H1 (cell line): ENCODE measurements around the gene PREX1. TPM values are rescaled to one million over a fixed set of nuclear protein-coding genes. Genes with fewer than 3 reads are reported as not detected.

ENCODE experiments used
- CTCF ChIA-PET: fragments of 300-600 bp; sonication (Branson Sonifier 250); formaldehyde crosslinking; loops from one replicate; lab custom pipeline; 2021; ENCODE audit not compliant: partially characterized antibody; lab: Charles Lee
- POLR2A ChIA-PET: fragments of 300-600 bp; sonication (Branson Sonifier 250); formaldehyde crosslinking; loops from one replicate; lab custom pipeline; 2021; ENCODE audit warnings: inconsistent platforms; ENCODE audit not compliant: partially characterized antibody; lab: Charles Lee
- DNase-seq, 2 experiments: peaks; one replicate each; pipeline versions ENCODE4 v3.0.0 to v3.0.0-alpha.2; 2010 to 2022; ENCODE audit warnings: low spot score in 2 of 2, low read depth in 1 of 2, mixed read lengths in 1 of 2
- FAIRE-seq: peaks from 2 replicates; lab custom pipeline; 2011; peaks lifted over from hg19 to GRCh38; lab: Jason Lieb, UNC
- H2AFZ ChIP-seq: 2 replicates; pipeline ENCODE4 v1.8.1; 2012; ENCODE audit warnings: low read length, inconsistent platforms
- H2AK5ac ChIP-seq: 2 replicates; pipeline ENCODE4 v1.6.1; 2013; ENCODE audit warnings: low read depth, low read length
- H2BK120ac ChIP-seq: replicated peaks from 2 replicates; pipeline ENCODE3; 2013; ENCODE audit warnings: low read depth, low read length, inconsistent platforms
- H2BK12ac ChIP-seq: 2 replicates; pipeline ENCODE4 v1.6.1; 2013; ENCODE audit warnings: low read depth, low read length
- H2BK15ac ChIP-seq: 2 replicates; pipeline ENCODE4 v1.6.1; 2013; ENCODE audit warnings: low read length
- H2BK20ac ChIP-seq: 2 replicates; pipeline ENCODE4 v1.6.1; 2013; ENCODE audit warnings: low read length
- H2BK5ac ChIP-seq: 2 replicates; pipeline ENCODE4 v1.6.1; 2013; ENCODE audit warnings: low read depth, low read length
- H3K14ac ChIP-seq: 2 replicates; pipeline ENCODE4 v1.6.1; 2013; ENCODE audit warnings: inconsistent platforms; ENCODE audit not compliant: insufficient read length
- H3K18ac ChIP-seq: 2 replicates; pipeline ENCODE4 v1.6.1; 2013; ENCODE audit warnings: low read length; ENCODE audit errors: extremely low read depth
- H3K23ac ChIP-seq: 2 replicates; pipeline ENCODE4 v1.6.1; 2013; ENCODE audit warnings: inconsistent platforms; ENCODE audit not compliant: insufficient read length
- H3K23me2 ChIP-seq: 2 replicates; pipeline ENCODE4 v1.6.1; 2013; ENCODE audit warnings: low read depth, low read length
- H3K27ac ChIP-seq: 2 replicates; pipeline ENCODE4 v1.6.1; 2011; ENCODE audit warnings: low read depth, low read length, inconsistent platforms
- H3K27me3 ChIP-seq, 4 experiments: replicated peaks in 1 of 4; 1 replicate in 1 of 4; 2 replicates in 3 of 4; pipeline versions ENCODE4 v1.6.1 to v1.8.1; 2011 to 2013; ENCODE audit warnings: low read length in 3 of 4, mild to moderate bottlenecking in 3 of 4, inconsistent platforms in 2 of 4, mixed read lengths in 2 of 4, moderate library complexity in 1 of 4; ENCODE audit not compliant: control insufficient read depth in 3 of 4, insufficient read depth in 3 of 4; ENCODE audit errors: extremely low read depth in 1 of 4
- H3K36me3 ChIP-seq, 4 experiments: 2 replicates each; pipeline versions ENCODE4 v1.6.1 to v1.8.1; 2011 to 2013; ENCODE audit warnings: mild to moderate bottlenecking in 4 of 4, low read length in 3 of 4, moderate library complexity in 2 of 4, control low read depth in 1 of 4, inconsistent platforms in 1 of 4; ENCODE audit not compliant: insufficient read depth in 4 of 4, control insufficient read depth in 2 of 4
- H3K4ac ChIP-seq: replicated peaks from 2 replicates; pipeline ENCODE3; 2013; ENCODE audit warnings: low read length, low read depth, mixed read lengths, inconsistent platforms; ENCODE audit not compliant: insufficient read length
- H3K4me1 ChIP-seq, 4 experiments: replicated peaks in 1 of 4; 1 replicate in 1 of 4; 2 replicates in 3 of 4; pipeline versions ENCODE4 v1.6.1 to v1.8.1; 2011 to 2013; ENCODE audit warnings: low read length in 3 of 4, inconsistent platforms in 2 of 4, mixed read lengths in 1 of 4; ENCODE audit not compliant: insufficient read depth in 4 of 4, control insufficient read depth in 3 of 4
- H3K4me2 ChIP-seq, 2 experiments: 2 replicates each; pipeline versions ENCODE4 v1.6.1 to v1.8.1; 2011 to 2013; ENCODE audit warnings: low read depth in 2 of 2, low read length in 2 of 2, control low read depth in 1 of 2, inconsistent platforms in 1 of 2, mild to moderate bottlenecking in 1 of 2; ENCODE audit not compliant: insufficient read depth in 1 of 2
- H3K4me3 ChIP-seq, 4 experiments: fragments of 200-600, 300-600 bp in 1 of 4; sonication (generic), shearing (Covaris generic), sonication (Bioruptor Twin) in 1 of 4; 2 replicates each; pipeline versions ENCODE4 v1.5.1 to v1.8.1; 2011 to 2016; ENCODE audit warnings: low read length in 4 of 4, low read depth in 3 of 4, control low read depth in 2 of 4, inconsistent platforms in 2 of 4, mild to moderate bottlenecking in 2 of 4, mixed read lengths in 1 of 4, moderate library complexity in 1 of 4; ENCODE audit not compliant: insufficient read depth in 2 of 4; ENCODE audit errors: extremely low read depth in 1 of 4
- H3K56ac ChIP-seq: replicated peaks from 2 replicates; pipeline ENCODE3; 2013; ENCODE audit warnings: low read depth, mild to moderate bottlenecking, mixed read lengths, low read length, inconsistent platforms; ENCODE audit not compliant: insufficient read length
- H3K79me1 ChIP-seq: 2 replicates; pipeline ENCODE4 v1.6.1; 2013; ENCODE audit warnings: low read depth, low read length, control low read depth
- H3K79me2 ChIP-seq, 2 experiments: 2 replicates each; pipeline versions ENCODE4 v1.6.1 to v1.8.1; 2012 to 2013; ENCODE audit warnings: low read length in 2 of 2, mild to moderate bottlenecking in 2 of 2, inconsistent platforms in 1 of 2; ENCODE audit not compliant: insufficient read depth in 2 of 2, control insufficient read depth in 1 of 2
- H3K9ac ChIP-seq, 4 experiments: replicated peaks in 1 of 4; 1 replicate in 1 of 4; 2 replicates in 3 of 4; pipeline versions ENCODE4 v1.6.1 to v1.8.1; 2011 to 2013; ENCODE audit warnings: low read depth in 3 of 4, low read length in 3 of 4, control low read depth in 2 of 4, mild to moderate bottlenecking in 2 of 4, moderate library complexity in 2 of 4, inconsistent platforms in 1 of 4; ENCODE audit errors: extremely low read depth in 1 of 4
- H3K9me3 ChIP-seq, 2 experiments: 2 replicates each; pipeline versions ENCODE4 v1.6.1 to v1.8.1; 2012 to 2013; ENCODE audit warnings: mild to moderate bottlenecking in 2 of 2, moderate library complexity in 2 of 2, control low read depth in 1 of 2, inconsistent platforms in 1 of 2, low read depth in 1 of 2, low read length in 1 of 2, mixed read lengths in 1 of 2; ENCODE audit not compliant: insufficient read depth in 2 of 2
- H4K20me1 ChIP-seq, 2 experiments: replicated peaks in 1 of 2; 2 replicates each; pipeline versions ENCODE3 to v1.8.1; 2011 to 2013; ENCODE audit warnings: inconsistent platforms in 2 of 2, low read length in 2 of 2, mild to moderate bottlenecking in 1 of 2; ENCODE audit not compliant: insufficient read depth in 2 of 2, control insufficient read depth in 1 of 2
- H4K5ac ChIP-seq: 2 replicates; pipeline ENCODE4 v1.6.1; 2013; ENCODE audit warnings: low read length, low read depth, mixed read lengths, inconsistent platforms; ENCODE audit not compliant: insufficient read length
- H4K8ac ChIP-seq: 2 replicates; pipeline ENCODE4 v1.8.0; 2013; ENCODE audit warnings: mild to moderate bottlenecking, moderate library complexity, low read length, inconsistent platforms; ENCODE audit not compliant: insufficient read depth; ENCODE audit errors: extremely low read depth
- H4K91ac ChIP-seq: replicated peaks from 2 replicates; pipeline ENCODE3; 2013; ENCODE audit warnings: low read length, mixed read lengths, inconsistent platforms; ENCODE audit not compliant: insufficient read length
- EP300 ChIP-seq, 2 experiments: IDR thresholded peaks; 1 replicate in 1 of 2; 2 replicates in 1 of 2; pipeline ENCODE4 v1.6.1; 2011 to 2012; ENCODE audit warnings: low read depth in 2 of 2, low read length in 2 of 2, mild to moderate bottlenecking in 2 of 2, borderline replicate concordance in 1 of 2, inconsistent platforms in 1 of 2, moderate library complexity in 1 of 2
- HDAC6 ChIP-seq: IDR thresholded peaks from one replicate; pipeline ENCODE4 v1.7.1; 2012; ENCODE audit warnings: low read depth, mild to moderate bottlenecking, inconsistent platforms, low read length, moderate library complexity
- RXRA ChIP-seq: IDR thresholded peaks from 2 replicates; pipeline ENCODE4 v1.6.1; 2011; ENCODE audit warnings: low read depth, mild to moderate bottlenecking, low read length, moderate library complexity; ENCODE audit not compliant: insufficient read depth
- SIN3A ChIP-seq, 2 experiments: IDR thresholded peaks in 1 of 2; conservative IDR thresholded peaks in 1 of 2; 2 replicates each; pipeline ENCODE4 v1.6.1; 2011 to 2012; ENCODE audit warnings: low read length in 2 of 2, improper control_type of control experiment in 1 of 2, low read depth in 1 of 2, mild to moderate bottlenecking in 1 of 2
- SIRT6 ChIP-seq: IDR thresholded peaks from one replicate; pipeline ENCODE4 v1.7.1; 2012; ENCODE audit warnings: low read length, inconsistent platforms
- TBP ChIP-seq: IDR thresholded peaks from 2 replicates; pipeline ENCODE4 v1.6.1; 2011; ENCODE audit warnings: low read depth, low read length, improper control_type of control experiment
- WGBS, 2 experiments: shearing (Covaris generic) in 1 of 2; methylation state at CpG; one replicate each; pipeline versions ENCODE4 v1.1.6 to v1.1.7; 2013 to 2015; ENCODE audit warnings: low lambda C conversion rate in 2 of 2, mixed read lengths in 2 of 2, inconsistent platforms in 1 of 2, low coverage in 1 of 2, missing lambda C conversion rate in 1 of 2; ENCODE audit not compliant: insufficient replicate concordance in 2 of 2, insufficient coverage in 1 of 2, insufficient read length in 1 of 2; ENCODE audit errors: extremely low coverage in 1 of 2, missing lambda C conversion rate in 1 of 2; 5-methylcytosine and 5-hydroxymethylcytosine counted together
- polyA plus RNA-seq, 7 experiments: library from polyadenylated mRNA; depleted of rRNA in 3 of 7; stranded (reverse) in 5 of 7; unstranded in 2 of 7; fragments of >200 nt in 5 of 7; fragments of 200-250 nt in 2 of 7; gene quantifications; 1 replicate in 5 of 7; 2 replicates in 1 of 7; 4 replicates in 1 of 7; pipeline versions ENCODE4 v1.2.1 to v1.2.3, GENCODE V29; 2011 to 2013; ENCODE audit warnings: missing spikeins in 2 of 7, mixed read lengths in 2 of 7
- total RNA-seq: library from RNA; stranded (reverse); fragmentation: NEBNext Ultra II Directional; extraction: Animal tissue kit (Norgen Biotek cat#: 25700); gene quantifications from 2 replicates; pipeline ENCODE4 v1.2.1, GENCODE V29; 2021
- TF ChIP-seq, protein P1 (sequence below): IDR thresholded peaks from 2 replicates; pipeline ENCODE4 v1.6.1; 2012; ENCODE audit warnings: inconsistent platforms
- TF ChIP-seq, protein P2 (sequence below), 3 experiments: IDR thresholded peaks; 1 replicate in 2 of 3; 2 replicates in 1 of 3; pipeline versions ENCODE4 v1.5.1 to v1.6.1; 2011; ENCODE audit warnings: low read length in 3 of 3, mild to moderate bottlenecking in 3 of 3, inconsistent platforms in 2 of 3, low read depth in 1 of 3, moderate library complexity in 1 of 3; ENCODE audit not compliant: insufficient read depth in 1 of 3; ENCODE audit errors: control extremely low read depth in 1 of 3

PREX1 gene
- total and polyA plus RNA-seq, 2 of the 8 experiments (the other 6 are each of a cell fraction or from before 2014, with no cell fraction given): 10.7 to 12.8 TPM

DNA sequence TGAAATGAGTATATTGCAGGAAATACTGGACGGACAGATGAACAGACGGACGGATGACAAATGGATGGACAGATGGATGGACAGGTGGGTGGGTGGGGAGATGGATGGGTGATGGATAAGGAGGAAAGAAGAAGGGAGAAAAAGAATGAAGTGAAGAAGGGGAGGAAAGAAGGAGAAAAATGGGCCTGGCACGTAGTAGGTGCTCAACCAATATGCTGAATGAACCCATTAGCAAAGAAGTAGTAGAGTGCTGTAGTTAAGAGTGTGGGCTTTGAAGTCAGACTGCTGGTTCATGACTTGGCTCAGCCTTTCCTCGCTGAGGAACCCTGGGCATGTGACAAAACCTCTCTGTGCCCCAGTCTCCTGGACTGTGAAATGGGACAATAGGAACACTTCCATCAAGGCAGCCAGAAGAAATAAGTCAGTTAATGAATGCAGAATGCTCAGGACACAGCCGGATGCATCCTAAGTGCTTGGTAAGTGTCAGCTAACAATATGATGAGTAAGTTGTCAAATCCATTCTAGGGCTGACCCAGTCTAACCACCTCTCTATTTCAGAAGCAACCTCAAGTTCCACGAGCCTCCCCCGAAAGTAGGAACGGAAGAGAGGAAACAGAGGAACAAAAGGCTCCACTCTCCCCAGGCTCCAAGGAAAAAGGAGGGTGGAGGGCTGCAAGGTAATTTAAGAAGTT is 37.9 kb downstream of the PREX1 start:
- no peaks in the 10 kb centered on the region for H3K79me1 ChIP-seq
- no peaks in the 10 kb centered on the region for H3K23me2 ChIP-seq
- H3K27ac ChIP-seq: no peak overlapping the region
- H2BK15ac ChIP-seq: 0 out of 2 replicates have a peak overlapping the region, but pooled peaks have one; percentile 72
- H2BK5ac ChIP-seq: no peak overlapping the region
- H4K20me1 ChIP-seq: no peaks in the 10 kb centered on the region
- no peak overlapping the region for H4K8ac ChIP-seq
- H2BK120ac ChIP-seq: no peak overlapping the region
- no peaks in the 10 kb centered on the region for H3K27me3 ChIP-seq
- H4K91ac ChIP-seq: no peak overlapping the region
- no peak overlapping the region; a peak in 1 of 7 replicates for H3K9ac ChIP-seq
- peaks cover 7 to 12% (median 7%) of the 10 kb centered on the region in 4 experiments for H3K4me1 ChIP-seq
- H2BK12ac ChIP-seq: no peak overlapping the region
- H3K4ac ChIP-seq: no peak overlapping the region
- DNase-seq (no peak), FAIRE-seq (no peak)
- ChIA-PET POLR2A (no interaction called here), CTCF (interaction anchor here (1.0 to 2.1 kb wide), 5 partner anchors 10 to 153 kb away, joined by 3 to 6 read pairs (median 4); no protein-coding TSS in a partner anchor)
- no peaks in the 10 kb centered on the region for H3K36me3 ChIP-seq
- no peak overlapping the region for H3K4me3 ChIP-seq
- no peak overlapping the region for H4K5ac ChIP-seq
- no peaks in the 10 kb centered on the region for H3K9me3 ChIP-seq
- H3K56ac ChIP-seq: no peak overlapping the region
- whole genome bisulfite sequencing, 2 experiments: 84% methylated on average over 9 of the region's 9 CpGs; no CpG with 5 or more reads in 1 of the 2 experiments
- H3K4me2 ChIP-seq: no peak overlapping the region
- H3K79me2 ChIP-seq: no peaks in the 10 kb centered on the region
- 0 out of 2 replicates have a peak overlapping the region, but pooled peaks have one; percentile 56 for H2AK5ac ChIP-seq
- no peak overlapping the region for H3K23ac ChIP-seq
- H3K18ac ChIP-seq: no peak overlapping the region
- H2BK20ac ChIP-seq: no peak overlapping the region
- no peak overlapping the region for H3K14ac ChIP-seq
- H2AFZ ChIP-seq: no peak overlapping the region
- TF ChIP-seq EP300 (IDR thresholded peaks at IDR 0.05; ENCODE audit: borderline replicate concordance in 1 of 2, low read depth in 2 of 2, low read length in 2 of 2) (no peak), SIN3A (conservative IDR thresholded peaks at IDR 0.05 in 1 of 2, IDR thresholded peaks at IDR 0.05 in 1 of 2; ENCODE audit: low read depth in 1 of 2, low read length in 2 of 2) (no peak), RXRA (no peak), HDAC6 (no peak), SIRT6 (no peak), TBP (no peak)
- TF ChIP-seq, protein P1, sequence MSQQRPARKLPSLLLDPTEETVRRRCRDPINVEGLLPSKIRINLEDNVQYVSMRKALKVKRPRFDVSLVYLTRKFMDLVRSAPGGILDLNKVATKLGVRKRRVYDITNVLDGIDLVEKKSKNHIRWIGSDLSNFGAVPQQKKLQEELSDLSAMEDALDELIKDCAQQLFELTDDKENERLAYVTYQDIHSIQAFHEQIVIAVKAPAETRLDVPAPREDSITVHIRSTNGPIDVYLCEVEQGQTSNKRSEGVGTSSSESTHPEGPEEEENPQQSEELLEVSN: no peak
- TF ChIP-seq, protein P2, sequence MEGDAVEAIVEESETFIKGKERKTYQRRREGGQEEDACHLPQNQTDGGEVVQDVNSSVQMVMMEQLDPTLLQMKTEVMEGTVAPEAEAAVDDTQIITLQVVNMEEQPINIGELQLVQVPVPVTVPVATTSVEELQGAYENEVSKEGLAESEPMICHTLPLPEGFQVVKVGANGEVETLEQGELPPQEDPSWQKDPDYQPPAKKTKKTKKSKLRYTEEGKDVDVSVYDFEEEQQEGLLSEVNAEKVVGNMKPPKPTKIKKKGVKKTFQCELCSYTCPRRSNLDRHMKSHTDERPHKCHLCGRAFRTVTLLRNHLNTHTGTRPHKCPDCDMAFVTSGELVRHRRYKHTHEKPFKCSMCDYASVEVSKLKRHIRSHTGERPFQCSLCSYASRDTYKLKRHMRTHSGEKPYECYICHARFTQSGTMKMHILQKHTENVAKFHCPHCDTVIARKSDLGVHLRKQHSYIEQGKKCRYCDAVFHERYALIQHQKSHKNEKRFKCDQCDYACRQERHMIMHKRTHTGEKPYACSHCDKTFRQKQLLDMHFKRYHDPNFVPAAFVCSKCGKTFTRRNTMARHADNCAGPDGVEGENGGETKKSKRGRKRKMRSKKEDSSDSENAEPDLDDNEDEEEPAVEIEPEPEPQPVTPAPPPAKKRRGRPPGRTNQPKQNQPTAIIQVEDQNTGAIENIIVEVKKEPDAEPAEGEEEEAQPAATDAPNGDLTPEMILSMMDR (IDR thresholded peaks at IDR 0.05; ENCODE audit: control extremely low read depth in 1 of 3, insufficient read depth in 1 of 3, low read depth in 1 of 3, low read length in 3 of 3): no peak
